HCT116 (cell line): ENCODE results near the gene SYTL2. TPM values are rescaled to one million over a fixed set of nuclear protein-coding genes. Genes with fewer than 3 reads are reported as not detected.
A peak's percentile ranks its signal among the peaks of the same experiment; 100 is the strongest.

Experiments used
- ATAC-seq: fragments of 200-7000 bp; cut with Tn5 transposase; 2 replicates; pipeline ENCODE4 v1.9.1; 2020; ENCODE audit warnings: mild to moderate bottlenecking, moderate library complexity
- BruUV-seq: library from RNA; stranded (reverse); fragments of 400-500 nt; replicated peaks from 2 replicates; lab custom pipeline; 2021; lab: Mats Ljungman, UMichigan
- CTCF ChIA-PET: fragments of 300-600 bp; sonication (Branson Sonifier 250); formaldehyde crosslinking; loops from one replicate; lab custom pipeline; 2021; ENCODE audit warnings: antibody characterized with exemption; lab: Charles Lee
- POLR2A ChIA-PET: fragments of 300-600, 350-600 bp; sonication (Branson Sonifier 250); formaldehyde crosslinking; loops from one replicate; lab custom pipeline; 2021; ENCODE audit warnings: antibody characterized with exemption; lab: Charles Lee
- RAD21 ChIA-PET, 2 experiments: fragments of 300-600 bp; sonication (Branson Sonifier 250); formaldehyde crosslinking; loops; one replicate each; lab custom pipeline; 2023; ENCODE audit warnings: low total read pairs in 2 of 2; ENCODE audit not compliant: uncharacterized antibody in 2 of 2, unreplicated experiment in 2 of 2, low non-redundant PET in 1 of 2; lab: Charles Lee
- DNase-seq: peaks from one replicate; pipeline ENCODE4 v3.0.0-alpha.2; 2010; ENCODE audit warnings: low read depth, low spot score
- H2AFZ ChIP-seq: fragments of 200-600 bp; shearing (Covaris generic), sonication (generic); 2 replicates; pipeline ENCODE4 v1.6.1; 2017; ENCODE audit warnings: low read depth, mixed run types, mixed read lengths, antibody characterized with exemption, low read length; ENCODE audit not compliant: poor library complexity, severe bottlenecking
- H3K27ac ChIP-seq: 2 replicates; pipeline ENCODE4 v1.5.1; 2012; ENCODE audit warnings: low read depth, low read length
- H3K27me3 ChIP-seq: fragments of 200-600 bp; sonication (generic); 2 replicates; pipeline ENCODE4 v1.6.1; 2016; ENCODE audit warnings: mixed run types, low read length, mixed read lengths; ENCODE audit not compliant: insufficient read depth
- H3K36me3 ChIP-seq, 2 experiments: fragments of 200-500 bp in 1 of 2; fragments of 200-600 bp in 1 of 2; sonication (Bioruptor generic) in 1 of 2; sonication (generic) in 1 of 2; 2 replicates each; pipeline versions ENCODE4 v1.5.1 to v1.6.1; 2014 to 2016; ENCODE audit warnings: low read length in 2 of 2, inconsistent platforms in 1 of 2, mixed read lengths in 1 of 2, mixed run types in 1 of 2; ENCODE audit not compliant: insufficient read depth in 2 of 2, control insufficient read depth in 1 of 2
- H3K4me1 ChIP-seq, 2 experiments: fragments of 200-600 bp in 1 of 2; sonication (generic) in 1 of 2; 2 replicates each; pipeline versions ENCODE4 v1.5.1 to v1.6.1; 2012 to 2017; ENCODE audit warnings: low read length in 2 of 2, inconsistent platforms in 1 of 2, mild to moderate bottlenecking in 1 of 2, mixed read lengths in 1 of 2, mixed run types in 1 of 2, moderate library complexity in 1 of 2; ENCODE audit not compliant: insufficient read depth in 2 of 2, control insufficient read depth in 1 of 2
- H3K4me2 ChIP-seq: fragments of 200-600 bp; sonication (generic); 2 replicates; pipeline ENCODE4 v1.6.1; 2017; ENCODE audit warnings: mixed run types, low read length, mixed read lengths
- H3K4me3 ChIP-seq, 2 experiments: fragments of 200-600 bp in 1 of 2; sonication (generic) in 1 of 2; replicated peaks in 1 of 2; 2 replicates each; pipeline ENCODE4 v1.5.1; 2011 to 2016; ENCODE audit warnings: low read length in 2 of 2, control low read depth in 1 of 2, low read depth in 1 of 2, mild to moderate bottlenecking in 1 of 2, mixed read lengths in 1 of 2, mixed run types in 1 of 2
- H3K79me2 ChIP-seq: fragments of 200-600 bp; sonication (generic); 2 replicates; pipeline ENCODE4 v1.6.1; 2017; ENCODE audit warnings: mild to moderate bottlenecking, mixed run types, low read length, moderate library complexity, mixed read lengths; ENCODE audit not compliant: insufficient read depth
- H3K9ac ChIP-seq: fragments of 200-600 bp; sonication (generic); 2 replicates; pipeline ENCODE4 v1.6.1; 2016; ENCODE audit warnings: low read length, mixed read lengths
- H3K9me2 ChIP-seq: fragments of 200-600 bp; sonication (generic), shearing (Covaris generic); 2 replicates; pipeline ENCODE4 v1.6.1; 2017; ENCODE audit warnings: mixed run types, mild to moderate bottlenecking, moderate library complexity; ENCODE audit not compliant: insufficient read depth
- H3K9me3 ChIP-seq, 2 experiments: fragments of 200-500 bp in 1 of 2; fragments of 200-600 bp in 1 of 2; sonication (Bioruptor generic) in 1 of 2; sonication (generic) in 1 of 2; 2 replicates each; pipeline ENCODE4 v1.6.1; 2014 to 2017; ENCODE audit warnings: low read length in 2 of 2, mixed read lengths in 2 of 2, inconsistent platforms in 1 of 2, low read depth in 1 of 2, mild to moderate bottlenecking in 1 of 2, mixed run types in 1 of 2, moderate library complexity in 1 of 2; ENCODE audit not compliant: control insufficient read depth in 1 of 2, insufficient read depth in 1 of 2
- H4K20me1 ChIP-seq: fragments of 200-600 bp; sonication (generic), shearing (Covaris generic); 2 replicates; pipeline ENCODE4 v1.6.1; 2017; ENCODE audit warnings: mixed run types, mild to moderate bottlenecking, moderate library complexity; ENCODE audit not compliant: insufficient read depth
- CEBPB ChIP-seq: IDR thresholded peaks from 2 replicates; pipeline ENCODE4 v1.6.1; 2012; ENCODE audit warnings: low read depth
- EZH2 ChIP-seq: fragments of 200-600 bp; sonication (generic); IDR thresholded peaks from 2 replicates; pipeline ENCODE4 v1.6.1; 2017; ENCODE audit warnings: antibody characterized with exemption, mixed run types
- FOSL1 ChIP-seq: IDR thresholded peaks from 2 replicates; pipeline ENCODE4 v1.6.1; 2012; ENCODE audit warnings: low read depth
- MAX ChIP-seq: IDR thresholded peaks from 2 replicates; pipeline ENCODE4 v1.6.1; 2012
- POLR2A ChIP-seq: IDR thresholded peaks from 2 replicates; pipeline ENCODE4 v1.7.0; 2011; ENCODE audit warnings: borderline replicate concordance; ENCODE audit not compliant: insufficient read depth, insufficient read length; ENCODE audit errors: extremely low read depth
- RAD21 ChIP-seq: IDR thresholded peaks from 2 replicates; pipeline ENCODE4 v1.6.1; 2012; ENCODE audit warnings: low read depth, mild to moderate bottlenecking
- SIN3A ChIP-seq: IDR thresholded peaks from 2 replicates; pipeline ENCODE4 v1.6.1; 2012; ENCODE audit warnings: low read depth
- SRF ChIP-seq: IDR thresholded peaks from 2 replicates; pipeline ENCODE4 v1.6.1; 2012; ENCODE audit warnings: low read depth
- YY1 ChIP-seq: IDR thresholded peaks from 2 replicates; pipeline ENCODE4 v1.6.1; 2011; ENCODE audit warnings: low read length, low read depth, moderate library complexity, mild to moderate bottlenecking; ENCODE audit not compliant: insufficient replicate concordance; ENCODE audit errors: extremely low read depth
- ZBTB33 ChIP-seq: IDR thresholded peaks from 2 replicates; pipeline ENCODE4 v1.6.1; 2011; ENCODE audit warnings: mild to moderate bottlenecking, low read length, moderate library complexity; ENCODE audit not compliant: insufficient replicate concordance; ENCODE audit errors: extremely low read depth
- ZNF274 ChIP-seq: fragments of 200-500 bp; sonication (Bioruptor generic); IDR thresholded peaks from 2 replicates; pipeline ENCODE4 v1.6.1; 2014; ENCODE audit warnings: mild to moderate bottlenecking, low read depth, low read length, inconsistent platforms
- intact Hi-C: fragments of 100-400 bp; cut with micrococcal nuclease; formaldehyde crosslinking; loops from 2 replicates; pipeline ENCODE4 v1.10.0; 2022
- total RNA-seq: library from RNA; stranded (reverse); gene quantifications from one replicate; pipeline ENCODE4 v1.2.1, GENCODE V29; 2021; ENCODE audit not compliant: unreplicated experiment
- TF ChIP-seq, protein P1 (sequence below), 3 experiments: fragments of 200-600 bp in 1 of 3; sonication (generic) in 1 of 3; IDR thresholded peaks in 2 of 3; conservative IDR thresholded peaks in 1 of 3; 2 replicates each; pipeline ENCODE4 v1.5.1; 2012 to 2017; ENCODE audit warnings: low read depth in 2 of 3, low read length in 2 of 3, antibody characterized with exemption in 1 of 3, borderline replicate concordance in 1 of 3, control low read depth in 1 of 3, mild to moderate bottlenecking in 1 of 3, mixed read lengths in 1 of 3, mixed run types in 1 of 3, moderate library complexity in 1 of 3; ENCODE audit not compliant: insufficient read depth in 1 of 3

Gene SYTL2
- total RNA-seq, 1 experiment from 2014 or later = 12.6 TPM

GRCh38 chr11:85835729-85836128 is 24.8 kb upstream of the SYTL2 start:
- H3K27me3 ChIP-seq = no peaks in the 10 kb centered on the region
- DNase-seq = no peak
- no peak overlapping the region for H3K4me2 ChIP-seq
- no peak overlapping the region for H2AFZ ChIP-seq
- intact Hi-C loops = no loop called here
- no TSS peak for BruUV-seq
- ATAC-seq = no peak
- no peaks in the 10 kb centered on the region for H3K9me3 ChIP-seq
- TF ChIP-seq YY1 (no peak), SRF (no peak), EZH2 (no peak), CEBPB (no peak), MAX (no peak), RAD21 (no peak), FOSL1 (no peak), POLR2A (no peak)
- TF ChIP-seq, protein P1, sequence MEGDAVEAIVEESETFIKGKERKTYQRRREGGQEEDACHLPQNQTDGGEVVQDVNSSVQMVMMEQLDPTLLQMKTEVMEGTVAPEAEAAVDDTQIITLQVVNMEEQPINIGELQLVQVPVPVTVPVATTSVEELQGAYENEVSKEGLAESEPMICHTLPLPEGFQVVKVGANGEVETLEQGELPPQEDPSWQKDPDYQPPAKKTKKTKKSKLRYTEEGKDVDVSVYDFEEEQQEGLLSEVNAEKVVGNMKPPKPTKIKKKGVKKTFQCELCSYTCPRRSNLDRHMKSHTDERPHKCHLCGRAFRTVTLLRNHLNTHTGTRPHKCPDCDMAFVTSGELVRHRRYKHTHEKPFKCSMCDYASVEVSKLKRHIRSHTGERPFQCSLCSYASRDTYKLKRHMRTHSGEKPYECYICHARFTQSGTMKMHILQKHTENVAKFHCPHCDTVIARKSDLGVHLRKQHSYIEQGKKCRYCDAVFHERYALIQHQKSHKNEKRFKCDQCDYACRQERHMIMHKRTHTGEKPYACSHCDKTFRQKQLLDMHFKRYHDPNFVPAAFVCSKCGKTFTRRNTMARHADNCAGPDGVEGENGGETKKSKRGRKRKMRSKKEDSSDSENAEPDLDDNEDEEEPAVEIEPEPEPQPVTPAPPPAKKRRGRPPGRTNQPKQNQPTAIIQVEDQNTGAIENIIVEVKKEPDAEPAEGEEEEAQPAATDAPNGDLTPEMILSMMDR (IDR thresholded peaks at IDR 0.05 in 2 of 3, conservative IDR thresholded peaks at IDR 0.05 in 1 of 3; ENCODE audit: borderline replicate concordance in 1 of 3, insufficient read depth in 1 of 3, low read depth in 2 of 3, low read length in 2 of 3) = no peak
- H3K79me2 ChIP-seq = no peaks in the 10 kb centered on the region
- ChIA-PET RAD21 (no interaction called here), CTCF (no interaction called here), POLR2A (no interaction called here)
- no peaks in the 10 kb centered on the region for H4K20me1 ChIP-seq
- no peaks in the 10 kb centered on the region for H3K36me3 ChIP-seq
- H3K9me2 ChIP-seq = no peaks in the 10 kb centered on the region
- no peak overlapping the region for H3K27ac ChIP-seq
- H3K4me3 ChIP-seq = no peak overlapping the region
- no peaks in the 10 kb centered on the region for H3K4me1 ChIP-seq
- no peak overlapping the region for H3K9ac ChIP-seq

GRCh38 chr11:85835263-85835662 is 24.3 kb upstream of the SYTL2 start:
- H3K36me3 ChIP-seq = no peaks in the 10 kb centered on the region
- no peaks in the 10 kb centered on the region for H3K79me2 ChIP-seq
- no peaks in the 10 kb centered on the region for H3K27me3 ChIP-seq
- ChIA-PET RAD21 (no interaction called here), POLR2A (no interaction called here), CTCF (no interaction called here)
- ATAC-seq (no peak), DNase-seq (no peak)
- H3K9me2 ChIP-seq = no peaks in the 10 kb centered on the region
- no TSS peak for BruUV-seq
- intact Hi-C loops = no loop called here
- TF ChIP-seq, protein P1 (IDR thresholded peaks at IDR 0.05 in 2 of 3, conservative IDR thresholded peaks at IDR 0.05 in 1 of 3; ENCODE audit: borderline replicate concordance in 1 of 3, insufficient read depth in 1 of 3, low read depth in 2 of 3, low read length in 2 of 3) = no peak
- no peak for TF ChIP-seq ZNF274
- TF ChIP-seq POLR2A = no peak
- TF ChIP-seq SIN3A = no peak
- peak; percentile 76 for TF ChIP-seq SRF
- no peak for TF ChIP-seq YY1
- TF ChIP-seq ZBTB33 = no peak
- no peaks in the 10 kb centered on the region for H3K4me1 ChIP-seq
- H4K20me1 ChIP-seq = no peaks in the 10 kb centered on the region
- no peak overlapping the region for H3K4me2 ChIP-seq
- H3K9me3 ChIP-seq = no peaks in the 10 kb centered on the region
- H3K4me3 ChIP-seq = no peak overlapping the region
- no peak overlapping the region for H3K27ac ChIP-seq
- H2AFZ ChIP-seq = no peak overlapping the region
- no peak overlapping the region for H3K9ac ChIP-seq
